ENCODE results near the gene ODF2L. TPM values are rescaled to one million over a fixed set of nuclear protein-coding genes. Genes with fewer than 3 reads are reported as not detected.
A peak's percentile ranks its signal among the peaks of the same experiment; 100 is the strongest.

The ODF2L gene
- total RNA-seq, 4 donors from 2014 or later: 30.2 to 65.1 (median 45.8) TPM

- H3K36me3 ChIP-seq: no peaks in the 10 kb centered on the region
- H3K4me1 ChIP-seq: peaks cover 0 to 1% (median under 1%) of the 10 kb centered on the region in 4 donors
- H3K4me3 ChIP-seq: no peak within 1 kb of the TSS
- TF ChIP-seq POLR2A (IDR thresholded peaks at IDR 0.05) (no peak), EP300 (IDR thresholded peaks at IDR 0.05) (no peak), CTCF (IDR thresholded peaks at IDR 0.05) (no peak)
- H3K27ac ChIP-seq: no peak within 1 kb of the TSS
- H3K9me3 ChIP-seq: no peaks in the 10 kb centered on the region
- no peak for DNase-seq (ENCODE audit: low spot score in 2 of 2)
- H3K27me3 ChIP-seq: no peaks in the 10 kb centered on the region
Measured at GRCh38 chr1:86423873-86424272, 27.8 kb upstream of the ODF2L start, which contains the start of gene CLCA2. Gene CLCA2, plus strand, starts transcription at chr1:86424171. Its CDS starts 77 bp downstream, at chr1:86424248.

- H3K36me3 ChIP-seq: no peaks in the 10 kb centered on the region
- no peak for DNase-seq (ENCODE audit: low spot score in 2 of 2)
- no peak overlapping the region for H3K27ac ChIP-seq
- no peak overlapping the region for H3K4me3 ChIP-seq
- H3K4me1 ChIP-seq: no peaks in the 10 kb centered on the region
- H3K9me3 ChIP-seq: no peaks in the 10 kb centered on the region
- TF ChIP-seq POLR2A (IDR thresholded peaks at IDR 0.05) (no peak), CTCF (IDR thresholded peaks at IDR 0.05) (no peak), EP300 (IDR thresholded peaks at IDR 0.05) (no peak)
- no peaks in the 10 kb centered on the region for H3K27me3 ChIP-seq
Measured at GRCh38 chr1:86423473-86423872, 27.4 kb upstream of the ODF2L start.

GRCh38 chr1:86421601-86422280 lies 25.6 kb upstream of the ODF2L start:
- H3K9me3 ChIP-seq: no peaks in the 10 kb centered on the region
- H3K4me1 ChIP-seq: no peaks in the 10 kb centered on the region
- WGBS, 2 donors: 67% methylated on average over 7 of the region's 7 CpGs
- H3K36me3 ChIP-seq: no peaks in the 10 kb centered on the region
- no peak overlapping the region for H3K4me3 ChIP-seq
- DNase-seq (ENCODE audit: low spot score in 2 of 2): no peak
- H3K27ac ChIP-seq: no peak overlapping the region
- no peaks in the 10 kb centered on the region for H3K27me3 ChIP-seq
- TF ChIP-seq CTCF (IDR thresholded peaks at IDR 0.05): no peak

GRCh38 chr1:86419277-86419903 lies 23.3 kb upstream of the ODF2L start:
- 46 to 48% methylated on average over 4 of the region's 4 CpGs for WGBS, 2 donors
- Histone ChIP-seq H3K36me3 (no peaks in the 10 kb centered on the region), H3K27me3 (no peaks in the 10 kb centered on the region), H3K9me3 (no peaks in the 10 kb centered on the region), H3K4me3 (no peak overlapping the region), H3K4me1 (no peaks in the 10 kb centered on the region), H3K27ac (no peak overlapping the region)
- peak in 1 of 2 donors; percentile 33 for DNase-seq (ENCODE audit: low spot score in 2 of 2)
- TF ChIP-seq CTCF (IDR thresholded peaks at IDR 0.05): peak; percentile 17 to 49 (median 30)
- TF ChIP-seq POLR2A (IDR thresholded peaks at IDR 0.05): no peak
- TF ChIP-seq EP300 (IDR thresholded peaks at IDR 0.05): no peak

DNA sequence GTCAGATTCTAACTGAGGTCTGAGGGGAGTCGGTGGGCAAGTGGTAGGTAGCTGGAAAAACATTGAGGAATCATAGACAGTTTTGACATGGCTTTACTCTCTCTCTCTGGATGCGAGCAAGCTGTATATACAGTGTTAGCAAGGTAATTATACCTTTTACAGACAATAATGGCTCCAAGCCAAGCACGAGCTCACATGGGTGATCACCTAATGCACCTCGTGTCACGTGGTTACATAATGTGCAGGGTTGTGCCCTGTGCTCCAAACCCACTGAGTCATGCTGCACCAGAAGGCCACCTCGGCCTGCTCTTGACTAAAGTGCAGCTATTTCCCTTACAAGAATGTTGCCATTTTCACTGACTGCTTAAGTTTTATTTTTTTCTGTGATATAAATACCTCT lies 20.2 kb upstream of the ODF2L start:
- no peak for DNase-seq (ENCODE audit: low spot score in 2 of 2)
- no peaks in the 10 kb centered on the region for H3K4me1 ChIP-seq
- no peaks in the 10 kb centered on the region for H3K27me3 ChIP-seq
- TF ChIP-seq CTCF (IDR thresholded peaks at IDR 0.05) (no peak), EP300 (IDR thresholded peaks at IDR 0.05) (no peak), POLR2A (IDR thresholded peaks at IDR 0.05) (no peak)
- H3K27ac ChIP-seq: no peak overlapping the region
- 80 to 84% methylated on average over 6 of the region's 6 CpGs for WGBS, 2 donors
- no peak overlapping the region for H3K4me3 ChIP-seq
- H3K36me3 ChIP-seq: no peaks in the 10 kb centered on the region
- no peaks in the 10 kb centered on the region for H3K9me3 ChIP-seq
